ENCODE data around the gene NINJ1.

The NINJ1 gene

DNA sequence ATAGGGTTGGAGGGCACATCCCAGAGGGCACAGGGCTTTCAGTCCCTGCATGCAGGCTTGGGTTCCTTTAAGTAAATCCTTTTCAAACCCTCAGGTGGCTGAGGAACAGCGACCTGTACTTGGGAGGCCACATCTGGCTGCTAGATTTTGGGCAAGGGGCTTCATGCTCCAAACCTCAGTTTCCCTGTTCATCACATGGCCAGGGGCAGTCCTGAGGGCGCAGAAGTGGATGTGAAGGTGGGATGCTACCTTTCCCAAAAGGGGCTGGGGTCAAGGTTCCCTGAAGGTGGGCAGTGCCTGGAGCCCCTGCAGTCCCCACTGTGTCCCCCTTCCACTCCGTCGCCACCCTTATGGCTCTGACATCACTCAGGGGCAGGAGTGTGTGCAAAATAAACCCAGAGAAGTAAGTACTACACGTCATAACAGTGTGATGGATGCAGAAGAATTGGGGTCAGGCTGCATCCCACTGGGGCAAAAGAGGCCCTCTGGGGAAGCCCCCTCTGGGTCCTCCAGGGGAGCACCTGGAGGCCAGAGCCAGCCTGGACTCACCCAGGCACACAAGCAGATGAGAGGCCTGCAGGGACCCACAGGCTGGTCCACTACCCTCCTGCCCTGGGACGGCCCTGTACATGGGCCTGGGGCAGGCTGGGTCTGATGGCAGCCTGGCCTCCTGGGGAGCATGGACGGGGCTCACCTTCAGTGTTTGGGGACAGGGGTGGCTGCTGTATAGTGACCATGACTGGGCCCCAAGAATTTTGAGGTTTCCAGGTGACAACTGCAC, 40.0 kb downstream of the NINJ1 start:
- H3K4me1 ChIP-seq (ENCODE audit: insufficient read depth, low read length, poor library complexity, severe bottlenecking): peaks cover 54% of the 10 kb centered on the region
- H4K20me1 ChIP-seq (ENCODE audit: insufficient read depth, low read length, poor library complexity, severe bottlenecking): peaks cover 6% of the 10 kb centered on the region

DNA sequence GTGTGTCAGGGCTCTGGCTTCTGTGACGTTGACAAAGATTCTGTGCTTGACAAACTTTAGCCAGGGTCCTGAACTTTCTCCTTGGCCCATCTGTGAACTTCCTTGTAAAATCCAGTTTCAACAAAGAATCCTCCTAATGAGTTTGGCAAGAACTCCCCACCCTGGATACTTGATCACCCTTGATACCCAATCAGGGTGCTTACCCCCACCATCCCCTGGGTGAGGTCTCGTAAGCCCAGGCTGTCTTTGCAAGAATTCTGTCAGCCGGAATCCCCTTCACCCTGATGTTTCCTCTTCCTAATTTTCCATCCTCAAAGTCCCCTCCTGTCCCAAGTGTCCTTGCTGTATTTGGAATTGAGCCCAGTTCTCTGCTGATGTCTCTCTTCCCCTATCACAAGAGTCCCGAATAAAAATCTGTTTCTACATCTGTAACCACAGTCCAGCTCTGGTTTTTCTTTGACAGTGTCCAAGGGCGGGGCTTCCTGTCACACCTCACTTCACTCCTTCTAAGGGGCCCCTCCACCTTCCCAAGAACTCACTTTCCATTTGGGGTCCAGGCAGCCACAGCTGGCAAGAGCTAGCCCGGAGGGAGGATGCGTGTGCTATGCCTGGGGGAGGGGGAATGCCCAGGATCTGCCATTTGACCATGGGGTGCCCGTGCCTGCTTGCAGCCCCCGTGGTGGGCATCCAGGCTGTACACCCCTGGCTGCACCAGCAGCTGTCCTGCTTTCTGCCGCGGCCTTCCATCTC, 40.7 kb downstream of the NINJ1 start:
- Histone ChIP-seq H3K79me2 (ENCODE audit: insufficient read depth, low read length) (peaks cover 22% of the 10 kb centered on the region), H3K4me2 (ENCODE audit: low read depth, low read length, poor library complexity, severe bottlenecking) (peak overlapping the region; percentile 59), H3K36me3 (ENCODE audit: insufficient read depth, low read length) (no peaks in the 10 kb centered on the region), H3K27me3 (ENCODE audit: insufficient read depth, low read length, poor library complexity, severe bottlenecking) (no peaks in the 10 kb centered on the region), H3K9me3 (ENCODE audit: insufficient read depth, low read depth, low read length) (no peaks in the 10 kb centered on the region), H3K9ac (ENCODE audit: low read depth, low read length, poor library complexity, severe bottlenecking) (peak overlapping the region; percentile 82), H3K9me2 (replicated peaks; ENCODE audit: low read depth, low read length) (no peaks in the 10 kb centered on the region), H3K4me3 (ENCODE audit: low read length, poor library complexity, severe bottlenecking) (peak overlapping the region; percentile 35), H4K20me1 (ENCODE audit: insufficient read depth, low read length, poor library complexity, severe bottlenecking) (peaks cover 6% of the 10 kb centered on the region), H2AFZ (ENCODE audit: low read length) (no peak overlapping the region), H3F3A (ENCODE audit: low read depth) (peaks cover 7% of the 10 kb centered on the region), H3K4me1 (ENCODE audit: insufficient read depth, low read length, poor library complexity, severe bottlenecking) (peaks cover 49% of the 10 kb centered on the region)
- TF ChIP-seq, protein P1, sequence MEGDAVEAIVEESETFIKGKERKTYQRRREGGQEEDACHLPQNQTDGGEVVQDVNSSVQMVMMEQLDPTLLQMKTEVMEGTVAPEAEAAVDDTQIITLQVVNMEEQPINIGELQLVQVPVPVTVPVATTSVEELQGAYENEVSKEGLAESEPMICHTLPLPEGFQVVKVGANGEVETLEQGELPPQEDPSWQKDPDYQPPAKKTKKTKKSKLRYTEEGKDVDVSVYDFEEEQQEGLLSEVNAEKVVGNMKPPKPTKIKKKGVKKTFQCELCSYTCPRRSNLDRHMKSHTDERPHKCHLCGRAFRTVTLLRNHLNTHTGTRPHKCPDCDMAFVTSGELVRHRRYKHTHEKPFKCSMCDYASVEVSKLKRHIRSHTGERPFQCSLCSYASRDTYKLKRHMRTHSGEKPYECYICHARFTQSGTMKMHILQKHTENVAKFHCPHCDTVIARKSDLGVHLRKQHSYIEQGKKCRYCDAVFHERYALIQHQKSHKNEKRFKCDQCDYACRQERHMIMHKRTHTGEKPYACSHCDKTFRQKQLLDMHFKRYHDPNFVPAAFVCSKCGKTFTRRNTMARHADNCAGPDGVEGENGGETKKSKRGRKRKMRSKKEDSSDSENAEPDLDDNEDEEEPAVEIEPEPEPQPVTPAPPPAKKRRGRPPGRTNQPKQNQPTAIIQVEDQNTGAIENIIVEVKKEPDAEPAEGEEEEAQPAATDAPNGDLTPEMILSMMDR (conservative IDR thresholded peaks at IDR 0.05; ENCODE audit: low read length): no peak
- TF ChIP-seq EZH2phosphoT487 (IDR thresholded peaks at IDR 0.05; ENCODE audit: borderline replicate concordance): no peak

More for the DNA sequence above, 40.0 kb downstream of the NINJ1 start:
- Histone ChIP-seq H2AFZ (ENCODE audit: low read length) (no peak overlapping the region), H3K9me3 (ENCODE audit: insufficient read depth, low read depth, low read length) (no peaks in the 10 kb centered on the region), H3K79me2 (ENCODE audit: insufficient read depth, low read length) (peaks cover 26% of the 10 kb centered on the region), H3K36me3 (ENCODE audit: insufficient read depth, low read length) (no peaks in the 10 kb centered on the region), H3F3A (ENCODE audit: low read depth) (peaks cover 9% of the 10 kb centered on the region), H3K4me2 (ENCODE audit: low read depth, low read length, poor library complexity, severe bottlenecking) (peak overlapping the region; percentile 71), H3K9ac (ENCODE audit: low read depth, low read length, poor library complexity, severe bottlenecking) (peak overlapping the region; percentile 82), H3K9me2 (replicated peaks; ENCODE audit: low read depth, low read length) (no peaks in the 10 kb centered on the region), H3K4me3 (ENCODE audit: low read length, poor library complexity, severe bottlenecking) (peak overlapping the region; percentile 35), H3K27me3 (ENCODE audit: insufficient read depth, low read length, poor library complexity, severe bottlenecking) (no peaks in the 10 kb centered on the region)
- no peak for TF ChIP-seq EZH2phosphoT487 (IDR thresholded peaks at IDR 0.05; ENCODE audit: borderline replicate concordance)
- TF ChIP-seq, protein P1 (conservative IDR thresholded peaks at IDR 0.05; ENCODE audit: low read length): no peak

DNA sequence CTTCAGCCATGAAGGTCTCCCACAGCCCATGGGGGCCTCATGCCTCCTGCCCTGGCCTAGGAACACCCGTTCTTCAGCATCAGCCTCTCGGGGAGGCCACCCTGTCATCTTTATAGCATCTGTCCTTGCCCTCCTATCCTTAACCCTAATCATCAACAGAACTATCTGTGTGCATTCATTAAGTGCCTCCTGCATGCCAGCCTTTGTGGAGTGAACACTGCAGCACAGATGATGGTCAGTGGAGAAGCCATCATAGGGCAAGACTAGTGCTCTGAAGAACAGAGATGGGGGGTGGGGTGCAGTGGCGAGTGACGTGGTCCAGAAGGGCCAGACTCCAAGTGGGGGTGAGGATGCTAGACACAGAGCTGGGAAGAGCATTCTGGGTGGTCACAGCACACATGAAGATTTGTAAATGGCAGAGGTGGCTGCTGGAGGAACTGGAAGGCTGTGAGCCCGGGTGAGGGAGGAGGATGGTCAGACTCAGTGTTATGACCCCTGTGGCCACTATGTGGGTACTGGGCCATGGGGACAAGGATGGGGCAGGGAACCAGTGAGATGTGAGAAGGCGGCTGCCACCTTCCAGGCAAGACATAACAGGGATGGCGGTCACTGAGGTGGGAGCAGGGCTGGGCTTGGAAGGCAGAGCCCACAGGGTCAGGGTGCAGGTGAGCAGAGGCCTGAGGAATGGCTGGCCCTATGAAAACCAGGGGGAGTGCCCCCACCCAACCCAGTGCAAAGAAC, 41.6 kb downstream of the NINJ1 start:
- no peaks in the 10 kb centered on the region for H3K36me3 ChIP-seq (ENCODE audit: insufficient read depth, low read length)
- no peaks in the 10 kb centered on the region for H3K9me2 ChIP-seq (replicated peaks; ENCODE audit: low read depth, low read length)
- no peak overlapping the region for H3K4me2 ChIP-seq (ENCODE audit: low read depth, low read length, poor library complexity, severe bottlenecking)
- peaks cover 6% of the 10 kb centered on the region for H4K20me1 ChIP-seq (ENCODE audit: insufficient read depth, low read length, poor library complexity, severe bottlenecking)
- peaks cover 40% of the 10 kb centered on the region for H3K4me1 ChIP-seq (ENCODE audit: insufficient read depth, low read length, poor library complexity, severe bottlenecking)
- TF ChIP-seq, protein P1 (conservative IDR thresholded peaks at IDR 0.05; ENCODE audit: low read length): no peak
- TF ChIP-seq EZH2phosphoT487 (IDR thresholded peaks at IDR 0.05; ENCODE audit: borderline replicate concordance): no peak
- H3F3A ChIP-seq (ENCODE audit: low read depth): no peaks in the 10 kb centered on the region
- no peak overlapping the region for H3K4me3 ChIP-seq (ENCODE audit: low read length, poor library complexity, severe bottlenecking)
- no peak overlapping the region for H2AFZ ChIP-seq (ENCODE audit: low read length)
- no peaks in the 10 kb centered on the region for H3K9me3 ChIP-seq (ENCODE audit: insufficient read depth, low read depth, low read length)
- peaks cover 14% of the 10 kb centered on the region for H3K79me2 ChIP-seq (ENCODE audit: insufficient read depth, low read length)
- no peak overlapping the region for H3K9ac ChIP-seq (ENCODE audit: low read depth, low read length, poor library complexity, severe bottlenecking)
- no peaks in the 10 kb centered on the region for H3K27me3 ChIP-seq (ENCODE audit: insufficient read depth, low read length, poor library complexity, severe bottlenecking)

All from Loucy (cell line).